Melanocyte of skin (primary cell): ENCODE results near the gene DENND5A. TPM values are rescaled to one million over a fixed set of nuclear protein-coding genes. Genes with fewer than 3 reads are reported as not detected.

Experiments used
- small RNA-seq, 2 donors: library from RNA; depleted of rRNA; stranded (forward); fragments of <200 nt; gene quantifications; one replicate each; pipeline ENCODE3, GENCODE V24; 2012
- total RNA-seq, 2 donors: library from RNA; depleted of rRNA; stranded (reverse); fragments of >200 nt; gene quantifications; 2 replicates each; pipeline ENCODE4 v1.2.3, GENCODE V29; 2012

DENND5A gene
- total RNA-seq = 100 to 1,000 TPM; 127 to 148 TPM

GRCh38 chr11:9265211-9266131, at the start of gene DENND5A:
DENND5A (minus strand) TSS chr11:9265350; CDS start chr11:9265069, 281 bp downstream.

GRCh38 chr11:9314291-9315077, 49.3 kb upstream of the DENND5A start, which contains the start of gene TMEM41B:
TMEM41B (minus strand) TSS chr11:9314593; CDS start chr11:9314441, 152 bp downstream.

GRCh38 chr11:9091044-9091922, 173.9 kb downstream of the DENND5A start, which contains the start of gene SCUBE2:
SCUBE2 (minus strand) TSS chr11:9091599; CDS start chr11:9091528, 71 bp downstream.

Small RNAs within 50 kb of the gene (small RNA-seq; reads per million reads assigned to genes)
- gene MIR5691 = 0.06 to 0.39 reads per million in 2 donors
- gene RF00017 = 0 reads per million in 2 donors

Other genes with a start within 250 kb of the DENND5A start
- 10 to 100 TPM in 1 of 2 donors, 1 to 10 TPM in 1; 2.1 to 15.7 TPM for gene SCUBE2, start 173.8 kb downstream of the DENND5A start, total RNA-seq
- 10 to 100 TPM; 29.3 to 43.0 TPM for gene TMEM41B, start 49.2 kb upstream of the DENND5A start, total RNA-seq
- 100 to 1,000 TPM in 1 of 2 donors, 10 to 100 TPM in 1; 78.5 to 160 TPM for gene IPO7, start 119.3 kb upstream of the DENND5A start, total RNA-seq
- gene ZNF143, start 195.7 kb upstream of the DENND5A start, total RNA-seq = 10 to 100 TPM; 16.5 to 20.0 TPM